Mucosa of gallbladder (tissue), 1 donor: Measurements from ENCODE around the gene PPP3R1. TPM values are rescaled to one million over a fixed set of nuclear protein-coding genes. Genes with fewer than 3 reads are reported as not detected.

Experiments used
- DNase-seq: peaks from one replicate; pipeline ENCODE4 v3.0.0-alpha.2; 2020; ENCODE audit warnings: low spot score
- total RNA-seq: library from RNA; stranded (reverse); gene quantifications from one replicate; pipeline ENCODE4 v1.2.1, GENCODE V29; 2021
- donor health status: DM: no; HTN: no; CAD: no.

Gene PPP3R1
- total RNA-seq, 1 donor from 2014 or later, result 47.7 TPM

GRCh38 chr2:68234405-68234804 is 17.9 kb downstream of the PPP3R1 start:
- DNase-seq, result no peak

GRCh38 chr2:68231061-68231372 is 21.3 kb downstream of the PPP3R1 start:
- DNase-seq, result no peak

- no peak for DNase-seq
These were observed 21.9 kb downstream of the PPP3R1 start for GRCh38 chr2:68230241-68231060.

DNA sequence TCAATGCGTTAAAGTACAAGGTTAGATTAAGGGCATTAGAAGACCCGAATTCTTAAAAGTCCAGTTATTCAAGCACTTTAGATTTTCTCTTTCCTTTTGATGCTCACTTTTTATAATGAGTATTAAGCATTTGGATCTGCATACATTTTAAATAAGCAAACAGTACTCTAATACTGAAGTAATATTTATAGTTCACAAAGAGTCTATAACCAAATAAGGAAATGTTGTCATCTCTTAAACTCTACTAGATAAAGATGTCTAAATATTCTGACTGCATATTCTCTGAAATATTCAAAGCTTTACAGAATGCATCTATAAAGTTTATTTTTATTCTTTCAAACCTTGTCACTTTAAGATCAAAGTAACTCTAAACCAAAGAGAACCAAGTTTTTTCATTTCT is 25.5 kb downstream of the PPP3R1 start:
- DNase-seq, result no peak

GRCh38 chr2:68225119-68225632 is 27.2 kb downstream of the PPP3R1 start:
- no peak for DNase-seq

- DNase-seq, result no peak
These were observed 28.9 kb downstream of the PPP3R1 start for GRCh38 chr2:68223419-68223818.

DNA sequence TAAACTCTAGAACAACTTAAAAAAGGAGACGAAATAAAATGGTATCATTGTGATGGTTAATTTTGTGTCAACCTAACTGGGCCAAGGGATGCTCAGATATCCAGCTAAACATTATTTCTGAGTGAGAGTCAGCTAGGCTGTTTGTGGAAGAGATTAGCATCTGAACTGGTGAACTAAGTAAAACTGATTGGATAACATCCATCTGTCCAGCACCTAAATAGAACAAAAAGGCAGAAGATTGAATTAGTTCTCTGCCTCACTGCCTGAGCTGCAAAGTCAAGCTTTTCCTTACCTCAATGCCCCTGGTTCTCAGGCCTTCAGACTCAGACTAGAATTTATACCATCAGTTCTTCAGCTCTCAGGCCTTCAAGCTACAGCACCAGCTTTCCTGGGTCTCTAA is 30.0 kb downstream of the PPP3R1 start:
- no peak for DNase-seq

GRCh38 chr2:68218343-68218901 is 33.9 kb downstream of the PPP3R1 start:
- no peak for DNase-seq

DNA sequence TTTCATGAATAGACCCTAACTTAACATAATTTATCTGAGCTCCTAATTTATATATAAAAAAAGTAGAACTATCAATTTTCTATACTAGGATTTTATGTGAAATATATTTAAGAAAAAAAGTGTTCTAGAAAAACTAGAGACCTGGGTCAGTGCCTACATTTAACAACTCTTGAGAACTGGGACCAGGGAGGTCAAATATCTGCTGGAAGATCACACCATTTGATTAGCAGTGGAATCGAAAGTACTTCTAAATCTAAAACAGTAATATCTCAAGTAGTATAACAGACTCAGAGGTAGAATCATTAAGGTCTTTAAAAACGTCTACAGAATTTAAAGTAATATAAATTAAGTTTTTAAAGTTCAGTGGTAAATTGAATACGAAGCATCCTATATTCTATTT is 34.6 kb downstream of the PPP3R1 start:
- DNase-seq, result no peak

- no peak for DNase-seq
These were observed 35.6 kb downstream of the PPP3R1 start for GRCh38 chr2:68216454-68217310.

DNA sequence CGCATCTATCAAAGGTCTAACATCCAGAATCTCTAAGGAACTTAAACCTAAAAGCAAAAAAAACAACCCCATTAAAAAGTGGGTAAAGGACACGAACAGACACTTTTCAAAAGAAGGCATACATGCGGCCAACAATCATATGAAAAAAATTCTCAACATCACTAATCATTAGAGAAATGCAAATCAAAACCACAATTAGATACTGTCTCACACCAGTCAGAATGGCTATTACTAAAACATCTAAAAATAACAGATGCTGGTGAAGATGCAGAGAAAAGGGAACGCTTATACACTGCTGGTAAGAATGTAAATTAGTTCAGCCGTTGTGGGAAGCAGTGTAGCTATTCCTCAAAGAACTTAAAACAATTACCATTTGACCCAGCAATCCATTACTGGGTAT is 38.0 kb downstream of the PPP3R1 start:
- no peak for DNase-seq

- DNase-seq, result no peak
These were observed 45.5 kb downstream of the PPP3R1 start for GRCh38 chr2:68206793-68207192.

DNA sequence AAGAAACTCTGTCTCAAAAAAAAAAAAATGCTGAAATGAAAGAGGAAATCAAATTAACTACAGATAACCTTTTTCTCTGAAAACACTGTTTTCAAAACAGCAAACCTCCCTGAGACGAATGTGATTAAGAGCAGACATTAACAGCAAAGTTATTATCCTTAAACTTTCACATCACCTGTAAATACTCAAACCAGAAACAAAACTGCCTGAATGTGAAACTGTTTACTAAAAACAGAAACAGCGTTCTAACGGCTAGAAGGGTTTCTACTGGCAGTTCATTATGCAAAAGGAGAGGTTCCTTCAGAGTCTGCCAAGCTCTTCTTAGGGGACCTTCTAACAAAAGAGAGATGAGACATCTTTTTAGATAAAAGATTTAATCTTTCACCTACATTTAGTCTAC is 48.7 kb downstream of the PPP3R1 start:
- DNase-seq, result no peak

DNA sequence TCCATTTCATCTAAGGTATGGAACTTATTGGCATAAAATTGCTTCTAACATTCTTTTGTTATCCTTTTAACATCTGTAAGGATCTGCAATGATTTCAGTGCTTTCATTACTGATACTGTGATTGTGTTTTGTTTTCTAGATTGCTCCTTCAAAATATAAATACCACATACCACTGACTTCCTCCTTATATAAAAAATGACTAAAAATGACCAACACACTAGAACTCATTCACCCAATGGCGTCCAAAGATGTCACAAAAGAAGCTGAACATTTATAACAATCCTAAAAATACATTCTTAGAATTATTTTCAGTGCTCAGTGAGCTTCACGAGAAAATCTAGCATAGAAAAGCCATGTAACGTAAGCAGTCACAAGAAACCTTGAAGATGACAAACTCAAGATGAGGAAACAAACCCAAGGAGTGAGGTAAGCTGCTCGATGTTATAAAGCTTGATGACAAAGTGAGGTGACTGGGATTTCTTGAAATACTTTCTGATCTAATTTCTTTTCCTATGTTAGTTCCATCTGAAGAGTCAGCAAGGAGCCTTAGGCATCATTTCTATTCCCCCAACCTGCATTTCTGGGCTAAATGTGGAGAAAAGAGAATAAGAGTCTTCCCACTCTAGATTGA is 52.1 kb downstream of the PPP3R1 start:
- no peak for DNase-seq

- DNase-seq, result peak; percentile 38
These were observed 56.1 kb downstream of the PPP3R1 start for GRCh38 chr2:68196120-68196716.

DNA sequence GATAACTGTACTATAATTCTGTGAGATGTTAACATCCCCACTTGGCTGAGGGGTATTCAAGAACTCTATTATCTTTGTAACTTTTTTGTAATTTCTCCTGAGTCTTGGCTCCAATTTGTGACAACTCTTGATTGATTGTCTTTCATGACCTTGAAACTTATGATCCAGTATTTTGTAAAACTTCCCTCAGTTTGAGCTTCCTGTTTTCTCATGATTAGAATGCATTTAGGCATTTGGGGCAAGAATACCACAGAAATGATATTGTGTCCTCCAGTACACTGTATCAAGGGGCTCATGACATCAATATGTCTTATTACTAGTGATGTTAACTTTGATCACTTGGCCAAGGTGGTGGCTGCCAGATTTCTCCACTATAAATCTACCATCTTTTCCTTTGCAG is 57.2 kb downstream of the PPP3R1 start:
- no peak for DNase-seq

- no peak for DNase-seq
These were observed 58.5 kb downstream of the PPP3R1 start for GRCh38 chr2:68193787-68194372.

GRCh38 chr2:68193144-68193543 is 59.2 kb downstream of the PPP3R1 start:
- no peak for DNase-seq

DNA sequence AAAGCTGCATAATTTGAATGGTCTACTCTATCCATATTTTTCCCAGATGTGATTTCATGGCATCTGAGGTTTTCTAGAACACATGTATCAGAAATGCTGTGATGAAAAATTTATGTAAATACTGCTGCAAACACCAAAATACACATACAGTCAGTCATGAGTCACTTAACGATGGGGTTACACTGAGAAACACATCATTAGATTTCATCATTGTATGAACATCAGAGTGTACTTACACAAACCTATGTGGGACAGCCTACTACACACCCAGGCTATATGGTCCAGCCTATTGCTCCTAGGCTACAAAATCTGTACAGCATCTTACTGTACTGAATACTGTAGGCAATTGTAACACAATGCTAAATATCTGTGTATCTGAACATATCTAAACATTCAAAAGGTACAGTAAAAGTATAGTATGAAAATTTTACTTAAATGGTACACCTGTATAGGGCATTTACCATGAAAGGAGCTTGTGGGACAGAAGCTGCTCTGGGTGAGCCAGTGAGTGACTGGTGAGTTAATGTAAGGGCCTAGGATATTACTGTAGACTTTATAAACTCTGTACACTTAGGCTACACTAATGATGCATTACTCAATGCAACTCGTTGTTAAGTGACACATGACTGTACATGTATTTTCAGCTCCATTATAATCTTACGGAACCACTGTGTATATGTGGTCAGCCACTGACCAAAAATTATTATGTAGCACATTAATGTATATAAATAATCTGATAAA is 61.2 kb downstream of the PPP3R1 start:
- DNase-seq, result no peak

DNA sequence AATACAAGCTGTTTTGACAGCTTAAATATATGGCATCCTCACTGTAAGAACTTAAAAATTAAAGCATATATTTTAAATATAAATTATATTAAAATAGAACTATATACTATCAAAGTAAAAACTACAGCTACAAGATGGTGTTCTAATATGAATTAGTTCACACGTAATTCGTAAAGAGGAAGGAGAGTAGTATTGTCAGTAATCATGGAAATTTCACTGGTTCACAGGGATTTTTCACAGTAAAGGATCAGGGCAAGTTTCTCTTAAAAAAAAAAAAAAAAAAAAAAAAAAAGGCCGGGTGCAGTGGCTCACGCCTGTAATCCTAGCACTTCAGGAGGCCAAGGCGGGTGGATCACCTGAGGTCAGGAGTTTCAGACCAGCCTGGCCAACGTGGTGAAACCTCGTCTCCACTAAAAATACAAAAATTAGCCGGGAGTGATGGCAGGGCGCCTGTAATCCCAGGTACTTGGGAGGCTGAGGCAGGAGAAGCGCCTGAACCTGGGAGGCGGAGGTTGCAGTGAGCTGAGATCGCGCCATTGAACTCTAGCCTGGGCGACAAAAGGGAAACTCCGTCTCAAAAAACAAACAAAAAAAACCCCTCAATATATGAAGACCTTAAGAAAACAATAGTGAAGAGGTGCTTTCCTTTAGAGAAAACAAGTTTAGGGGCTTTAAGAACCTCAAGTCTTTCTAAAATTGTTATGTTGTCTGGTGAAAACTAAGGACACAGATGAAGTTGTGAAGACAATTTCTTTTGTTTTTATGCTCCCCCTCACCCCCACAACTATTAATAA is 62.1 kb downstream of the PPP3R1 start:
- DNase-seq, result no peak
